Caco-2 (cell line): ENCODE measurements around the gene SLC35B4. TPM values are rescaled to one million over a fixed set of nuclear protein-coding genes. Genes with fewer than 3 reads are reported as not detected.

Experiments
- BruUV-seq: library from RNA; stranded (reverse); fragments of 400-500 nt; replicated peaks from 2 replicates; lab custom pipeline; 2021; lab: Mats Ljungman, UMichigan
- CTCF ChIA-PET: fragments of 300-600 bp; sonication (Branson Sonifier 250); formaldehyde crosslinking; loops from one replicate; lab custom pipeline; 2022; ENCODE audit warnings: antibody characterized with exemption; lab: Charles Lee
- POLR2A ChIA-PET: fragments of 300-600 bp; sonication (Branson Sonifier 250); formaldehyde crosslinking; loops from one replicate; lab custom pipeline; 2022; ENCODE audit warnings: antibody characterized with exemption; lab: Charles Lee
- DNase-seq, 2 experiments: peaks; one replicate each; pipeline versions ENCODE4 v3.0.0 to v3.0.0-alpha.2; 2020 to 2022
- H3K27me3 ChIP-seq: replicated peaks from 2 replicates; pipeline ENCODE4 v1.6.0; 2011; ENCODE audit warnings: low read length; ENCODE audit not compliant: control insufficient read depth, insufficient read depth
- H3K36me3 ChIP-seq: 2 replicates; pipeline ENCODE4 v1.5.1; 2011; ENCODE audit warnings: low read length; ENCODE audit not compliant: control insufficient read depth, insufficient read depth
- H3K4me1 ChIP-seq: fragments of 250-450 bp; sonication (Bioruptor Pico); 2 replicates; pipeline ENCODE4 v1.5.1; 2020; ENCODE audit warnings: mild to moderate bottlenecking
- H3K4me3 ChIP-seq: 2 replicates; pipeline ENCODE4 v1.5.1; 2011; ENCODE audit warnings: low read depth, mild to moderate bottlenecking, control low read depth, low read length
- H3K9me3 ChIP-seq: fragments of 250-450 bp; sonication (Bioruptor Pico); 2 replicates; pipeline ENCODE4 v1.5.1; 2020; ENCODE audit warnings: mild to moderate bottlenecking, moderate library complexity
- H3K27ac Mint-ChIP-seq: one replicate; pipeline ENCODE4 v1.8.0; 2022; ENCODE audit warnings: mixed read lengths; ENCODE audit not compliant: unreplicated experiment
- H3K27me3 Mint-ChIP-seq: one replicate; pipeline ENCODE4 v1.8.0; 2022; ENCODE audit warnings: mixed read lengths; ENCODE audit not compliant: insufficient read depth, unreplicated experiment
- H3K36me3 Mint-ChIP-seq: one replicate; pipeline ENCODE4 v1.8.0; 2022; ENCODE audit warnings: mild to moderate bottlenecking, mixed read lengths; ENCODE audit not compliant: insufficient read depth, unreplicated experiment
- H3K4me1 Mint-ChIP-seq: one replicate; pipeline ENCODE4 v1.8.0; 2022; ENCODE audit warnings: low read depth, mixed read lengths; ENCODE audit not compliant: unreplicated experiment
- H3K4me3 Mint-ChIP-seq: one replicate; pipeline ENCODE4 v1.8.0; 2022; ENCODE audit warnings: mild to moderate bottlenecking, moderate library complexity, mixed read lengths; ENCODE audit not compliant: unreplicated experiment
- H3K9me3 Mint-ChIP-seq: one replicate; pipeline ENCODE4 v1.8.0; 2022; ENCODE audit warnings: mixed read lengths; ENCODE audit not compliant: unreplicated experiment
- intact Hi-C: fragments of 100-400 bp; cut with micrococcal nuclease; formaldehyde crosslinking; loops from one replicate; pipeline ENCODE4 v1.10.0; 2022; ENCODE audit not compliant: unreplicated experiment
- total RNA-seq: library from RNA; stranded (reverse); gene quantifications from 2 replicates; pipeline ENCODE4 v1.2.3, GENCODE V29; 2022
- TF ChIP-seq, protein P1 (sequence below), 2 experiments: fragments of 200-600 bp in 1 of 2; IDR thresholded peaks; 1 replicate in 1 of 2; 2 replicates in 1 of 2; pipeline versions ENCODE4 v1.5.1 to v1.8.0; 2011 to 2022; ENCODE audit warnings: antibody characterized with exemption in 1 of 2, control low read depth in 1 of 2, inconsistent platforms in 1 of 2, low read depth in 1 of 2, low read length in 1 of 2, mild to moderate bottlenecking in 1 of 2, moderate library complexity in 1 of 2; ENCODE audit not compliant: insufficient read depth in 1 of 2, severe bottlenecking in 1 of 2, unreplicated experiment in 1 of 2

The SLC35B4 gene
- total RNA-seq, 1 experiment from 2014 or later = 18.2 TPM

- H3K27me3 Mint-ChIP-seq = peaks cover 16% of the 10 kb centered on the region
- CTCF ChIA-PET = no interaction called here
Measured at GRCh38 chr7:134284011-134284410, 32.7 kb downstream of the SLC35B4 start.

DNA sequence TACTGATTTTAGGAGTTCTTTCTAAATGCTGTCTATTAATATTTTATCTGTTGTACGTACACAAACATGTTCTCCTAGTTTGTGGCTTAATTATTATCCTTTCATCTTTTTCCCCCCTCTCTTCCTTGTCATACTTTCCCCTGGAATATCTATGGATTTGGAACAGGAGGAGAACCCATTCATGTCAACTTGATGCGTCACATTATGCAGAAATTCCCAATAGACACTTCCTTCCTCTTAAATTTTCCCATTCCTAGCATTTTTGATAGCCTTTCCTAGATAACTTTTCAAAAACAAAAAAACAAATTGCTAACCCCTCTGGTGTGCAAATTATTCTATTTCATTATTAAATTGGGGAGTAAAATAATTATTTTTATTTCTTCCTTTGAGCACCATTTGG, 36.2 kb downstream of the SLC35B4 start:
- no TSS peak for BruUV-seq
- Mint-ChIP-seq H3K36me3 (no peaks in the 10 kb centered on the region), H3K4me3 (no peak overlapping the region), H3K9me3 (no peaks in the 10 kb centered on the region), H3K27me3 (peaks cover 15% of the 10 kb centered on the region), H3K27ac (no peak overlapping the region), H3K4me1 (no peaks in the 10 kb centered on the region)
- ChIA-PET POLR2A (no interaction called here), CTCF (no interaction called here)
- Histone ChIP-seq H3K27me3 (no peaks in the 10 kb centered on the region; the same call in 1 of the 2 replicates), H3K4me1 (no peaks in the 10 kb centered on the region), H3K36me3 (no peaks in the 10 kb centered on the region), H3K9me3 (no peaks in the 10 kb centered on the region), H3K4me3 (no peak overlapping the region)
- TF ChIP-seq, protein P1, sequence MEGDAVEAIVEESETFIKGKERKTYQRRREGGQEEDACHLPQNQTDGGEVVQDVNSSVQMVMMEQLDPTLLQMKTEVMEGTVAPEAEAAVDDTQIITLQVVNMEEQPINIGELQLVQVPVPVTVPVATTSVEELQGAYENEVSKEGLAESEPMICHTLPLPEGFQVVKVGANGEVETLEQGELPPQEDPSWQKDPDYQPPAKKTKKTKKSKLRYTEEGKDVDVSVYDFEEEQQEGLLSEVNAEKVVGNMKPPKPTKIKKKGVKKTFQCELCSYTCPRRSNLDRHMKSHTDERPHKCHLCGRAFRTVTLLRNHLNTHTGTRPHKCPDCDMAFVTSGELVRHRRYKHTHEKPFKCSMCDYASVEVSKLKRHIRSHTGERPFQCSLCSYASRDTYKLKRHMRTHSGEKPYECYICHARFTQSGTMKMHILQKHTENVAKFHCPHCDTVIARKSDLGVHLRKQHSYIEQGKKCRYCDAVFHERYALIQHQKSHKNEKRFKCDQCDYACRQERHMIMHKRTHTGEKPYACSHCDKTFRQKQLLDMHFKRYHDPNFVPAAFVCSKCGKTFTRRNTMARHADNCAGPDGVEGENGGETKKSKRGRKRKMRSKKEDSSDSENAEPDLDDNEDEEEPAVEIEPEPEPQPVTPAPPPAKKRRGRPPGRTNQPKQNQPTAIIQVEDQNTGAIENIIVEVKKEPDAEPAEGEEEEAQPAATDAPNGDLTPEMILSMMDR (IDR thresholded peaks at IDR 0.05; ENCODE audit: insufficient read depth in 1 of 2, low read depth in 1 of 2, low read length in 1 of 2, severe bottlenecking in 1 of 2, unreplicated experiment in 1 of 2) = no peak
- DNase-seq = no peak
- intact Hi-C loops = no loop called here

More at GRCh38 chr7:134284011-134284410, 32.7 kb downstream of the SLC35B4 start:
- DNase-seq = no peak
- Histone ChIP-seq H3K27me3 (no peaks in the 10 kb centered on the region; the same call in 1 of the 2 replicates), H3K36me3 (no peaks in the 10 kb centered on the region), H3K4me3 (no peak overlapping the region), H3K9me3 (no peaks in the 10 kb centered on the region), H3K4me1 (no peaks in the 10 kb centered on the region)
- H3K9me3 Mint-ChIP-seq = no peaks in the 10 kb centered on the region
- H3K4me3 Mint-ChIP-seq = no peak overlapping the region
- H3K36me3 Mint-ChIP-seq = no peaks in the 10 kb centered on the region
- TF ChIP-seq, protein P1 (IDR thresholded peaks at IDR 0.05; ENCODE audit: insufficient read depth in 1 of 2, low read depth in 1 of 2, low read length in 1 of 2, severe bottlenecking in 1 of 2, unreplicated experiment in 1 of 2) = no peak
- POLR2A ChIA-PET = no interaction called here
- BruUV-seq = no TSS peak
- H3K4me1 Mint-ChIP-seq = no peaks in the 10 kb centered on the region
- intact Hi-C loops = no loop called here
- H3K27ac Mint-ChIP-seq = no peak overlapping the region

GRCh38 chr7:134279898-134280297, 36.8 kb downstream of the SLC35B4 start:
- Mint-ChIP-seq H3K4me3 (no peak overlapping the region), H3K36me3 (no peaks in the 10 kb centered on the region), H3K4me1 (no peaks in the 10 kb centered on the region), H3K27me3 (peaks cover 15% of the 10 kb centered on the region), H3K9me3 (no peaks in the 10 kb centered on the region), H3K27ac (no peak overlapping the region)
- Histone ChIP-seq H3K9me3 (no peaks in the 10 kb centered on the region), H3K36me3 (no peaks in the 10 kb centered on the region), H3K4me1 (no peaks in the 10 kb centered on the region), H3K4me3 (no peak overlapping the region), H3K27me3 (no peaks in the 10 kb centered on the region; the same call in 1 of the 2 replicates)
- intact Hi-C loops = no loop called here
- ChIA-PET POLR2A (no interaction called here), CTCF (interaction anchor here (1.5 kb wide), 1 partner anchor 77 kb away, joined by 4 read pairs; no protein-coding TSS in a partner anchor)
- BruUV-seq = no TSS peak
- TF ChIP-seq, protein P1 (IDR thresholded peaks at IDR 0.05; ENCODE audit: insufficient read depth in 1 of 2, low read depth in 1 of 2, low read length in 1 of 2, severe bottlenecking in 1 of 2, unreplicated experiment in 1 of 2) = no peak
- DNase-seq = no peak
